Muscle of back (tissue), 13 donors: ENCODE measurements around the gene EME1. TPM values are rescaled to one million over a fixed set of nuclear protein-coding genes. Genes with fewer than 3 reads are reported as not detected.
"Not testable (repeated sequence)": the region's sequence is repeated elsewhere in the genome, so short reads cannot be mapped to it uniquely, and the experiment has no call there.

Source experiments
- DNase-seq, 3 donors: peaks; one replicate each; pipeline versions ENCODE4 v3.0.0 to v3.0.0-alpha.2; 2013
- long read RNA-seq, 9 donors: transcript quantifications; one replicate each; lab custom pipeline, GENCODE V29; 2026
- polyA plus RNA-seq, 10 donors: library from polyadenylated mRNA; unstranded; fragments of 120-200 nt; gene quantifications; one replicate each; pipeline ENCODE4 v1.2.1, GENCODE V29; 2013; ENCODE audit not compliant: insufficient read length in 10 of 10

Gene EME1
- polyA plus RNA-seq: 1 to 10 TPM; 3.9 to 6.7 (median 5.3) TPM
- long read RNA-seq, donor 1, partial matches to known transcripts: 0 of 1 reads
- long read RNA-seq, donor 1, other reads (novel, unspliced or antisense): 0 of 1 reads
- long read RNA-seq, donor 2: 0 reads
- long read RNA-seq, donor 3: 0 reads
- long read RNA-seq, donor 4: 0 reads
- long read RNA-seq, donor 5: 0 reads
- long read RNA-seq, donor 6: 0 reads
- long read RNA-seq, donor 7: 0 reads
- long read RNA-seq, donor 8: 0 reads
- long read RNA-seq, donor 9: 0 reads

DNA sequence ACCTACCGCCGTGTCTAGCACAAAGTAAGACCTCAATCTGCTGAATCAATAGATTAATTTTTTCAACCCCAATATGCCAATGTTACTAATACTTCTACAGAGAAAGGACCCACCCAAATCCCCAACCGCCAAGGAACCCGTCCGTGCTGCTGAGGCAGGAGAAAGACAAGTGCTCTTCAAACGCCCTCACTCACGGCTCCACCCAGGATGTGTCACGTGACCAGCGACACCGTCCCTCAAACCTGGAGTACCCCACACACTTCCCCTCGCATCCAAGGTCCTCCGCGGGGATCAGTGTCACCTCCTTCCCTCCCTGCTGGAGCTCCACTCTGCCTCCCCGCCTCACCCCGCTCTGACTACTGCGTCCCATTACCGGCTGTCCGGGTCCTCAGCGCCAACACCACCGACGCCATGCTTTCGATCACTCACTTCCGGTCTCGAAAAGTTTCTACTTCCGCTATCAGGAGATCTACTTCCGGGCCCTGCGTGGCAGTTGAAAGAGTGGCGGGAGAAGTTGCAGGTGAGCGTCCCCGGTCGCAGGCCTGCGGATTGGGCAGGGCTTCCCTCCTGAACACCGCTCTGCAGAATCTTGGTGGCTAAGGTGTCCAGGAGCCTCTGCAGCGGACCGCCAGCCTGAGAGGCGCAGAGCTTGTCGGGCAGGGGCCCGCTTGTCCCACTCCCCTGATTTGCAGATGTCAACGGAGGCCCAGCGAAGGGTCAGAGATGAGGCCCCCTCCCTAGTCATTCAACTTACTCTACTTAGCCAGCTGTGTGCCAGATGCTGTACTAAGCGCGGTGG is at the start of gene EME1, which contains the start of gene MRPL27:
TSS of gene EME1 (plus strand) at position 472 of the 799 bp plus-strand sequence. CDS start 1,980 bp downstream, outside the sequence.
TSS of gene MRPL27 (minus strand) at position 427 of the 799 bp plus-strand sequence. CDS start at position 413, 14 bp downstream.
- peak; percentile 90 to 99 (median 93) for DNase-seq

DNA sequence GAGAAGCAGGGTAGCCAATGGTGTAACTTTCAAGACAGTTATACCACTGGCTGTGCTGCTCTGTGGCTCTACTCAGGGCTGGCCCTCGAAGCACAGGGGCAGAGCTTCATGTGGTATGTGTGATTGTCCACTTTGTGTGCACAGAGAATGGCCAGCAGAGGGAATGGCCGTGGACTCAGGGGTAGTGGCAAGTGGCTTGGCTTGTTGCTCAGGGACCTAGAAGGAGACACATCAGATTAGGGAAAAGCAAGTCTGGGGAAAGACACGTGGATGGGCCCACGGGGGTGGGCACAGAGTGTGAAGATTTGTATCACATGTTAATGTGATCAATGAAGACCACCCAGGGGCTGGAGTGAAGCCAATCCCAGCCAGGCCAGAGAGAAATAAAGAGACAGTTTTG is 47.1 kb upstream of the EME1 start:
- DNase-seq: no peak

- no peak for DNase-seq
Observed at GRCh38 chr17:50326831-50327364, 46.1 kb upstream of the EME1 start.

DNA sequence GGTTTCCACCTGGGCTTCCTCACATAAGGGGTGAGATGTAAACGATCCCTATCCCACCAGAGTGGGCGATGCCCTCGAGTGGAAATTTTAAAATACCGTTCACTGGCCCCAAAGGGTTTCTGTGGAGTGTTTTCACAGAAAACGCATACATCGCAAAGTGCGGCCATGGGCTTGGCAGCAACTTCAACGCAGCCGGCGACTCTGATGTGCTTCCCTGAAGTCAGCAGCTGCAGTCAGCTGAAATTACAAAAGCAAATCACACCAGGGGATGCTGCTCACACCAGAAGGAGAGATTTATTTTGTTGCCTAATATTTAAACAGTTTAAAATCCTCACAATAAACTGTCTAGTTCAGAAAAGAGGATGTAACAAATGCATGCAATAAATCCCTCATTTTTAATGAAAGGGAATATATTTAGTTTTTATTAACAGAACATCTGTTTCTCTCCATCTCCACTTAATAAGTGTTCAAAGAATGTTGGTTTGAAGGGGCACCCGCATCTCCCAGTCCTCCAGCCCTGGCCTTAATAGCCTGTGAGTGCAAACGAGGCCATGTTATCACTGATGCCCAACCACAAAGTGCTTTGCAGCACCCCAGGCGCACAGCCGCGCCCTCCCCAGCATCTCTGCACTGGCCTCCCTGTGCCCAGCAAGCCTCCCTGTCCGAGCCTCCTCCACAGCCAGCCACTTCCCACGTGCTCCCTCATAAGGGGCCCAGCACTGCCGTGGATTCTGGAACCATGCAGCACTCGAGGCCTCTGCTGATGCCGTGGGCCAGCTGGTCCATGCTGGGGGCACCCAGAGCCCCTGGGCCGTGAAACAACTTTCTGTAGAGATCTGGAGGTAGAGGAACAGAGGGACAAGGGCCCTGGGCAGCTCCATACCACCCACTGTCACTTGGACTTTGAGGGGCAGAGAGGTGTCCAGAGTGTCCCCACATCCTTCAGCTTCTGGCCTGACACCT is 44.4 kb upstream of the EME1 start:
- peak in 2 of 3 donors; percentile 44 to 60 for DNase-seq

- DNase-seq: no peak
Observed at GRCh38 chr17:50329716-50330115, 43.3 kb upstream of the EME1 start.

- no peak for DNase-seq
Observed at GRCh38 chr17:50330151-50330775, 42.8 kb upstream of the EME1 start.

DNA sequence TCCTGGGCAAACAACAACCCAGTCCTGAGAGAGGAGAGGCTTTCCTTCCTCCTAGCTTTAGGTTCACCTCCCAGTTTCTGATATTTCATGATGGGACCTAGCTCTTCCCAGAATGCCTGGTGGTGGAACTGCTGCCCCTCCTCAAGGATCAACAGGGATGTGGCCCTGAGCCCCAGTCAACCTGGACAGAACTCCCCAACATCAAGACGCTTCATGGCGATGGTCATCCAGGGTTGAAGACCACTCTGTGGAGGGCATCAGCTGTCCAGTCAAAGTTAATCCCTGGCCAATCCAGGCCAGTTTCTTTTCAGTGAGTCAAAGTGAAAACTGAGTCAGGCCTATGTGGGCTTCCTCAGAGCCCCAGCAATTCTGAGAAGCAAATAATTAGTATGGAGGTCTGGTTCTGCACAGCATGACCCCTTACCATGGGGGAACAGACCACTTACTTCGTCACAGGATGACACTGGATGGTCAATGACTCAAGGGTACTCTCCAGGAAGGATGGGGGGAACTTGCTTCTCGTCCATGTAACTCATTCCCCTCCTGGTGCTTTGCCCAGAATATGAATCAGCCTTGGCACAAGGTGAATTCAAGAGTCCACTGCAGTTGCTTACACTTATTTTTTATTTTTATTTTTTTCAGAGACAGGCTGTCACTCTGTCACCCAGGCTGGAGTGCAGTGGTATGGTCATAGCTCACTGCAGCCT is 41.8 kb upstream of the EME1 start:
- peak in 1 of 3 donors; percentile 61 for DNase-seq

- no peak for DNase-seq
Observed at GRCh38 chr17:50332196-50332595, 40.8 kb upstream of the EME1 start.

DNA sequence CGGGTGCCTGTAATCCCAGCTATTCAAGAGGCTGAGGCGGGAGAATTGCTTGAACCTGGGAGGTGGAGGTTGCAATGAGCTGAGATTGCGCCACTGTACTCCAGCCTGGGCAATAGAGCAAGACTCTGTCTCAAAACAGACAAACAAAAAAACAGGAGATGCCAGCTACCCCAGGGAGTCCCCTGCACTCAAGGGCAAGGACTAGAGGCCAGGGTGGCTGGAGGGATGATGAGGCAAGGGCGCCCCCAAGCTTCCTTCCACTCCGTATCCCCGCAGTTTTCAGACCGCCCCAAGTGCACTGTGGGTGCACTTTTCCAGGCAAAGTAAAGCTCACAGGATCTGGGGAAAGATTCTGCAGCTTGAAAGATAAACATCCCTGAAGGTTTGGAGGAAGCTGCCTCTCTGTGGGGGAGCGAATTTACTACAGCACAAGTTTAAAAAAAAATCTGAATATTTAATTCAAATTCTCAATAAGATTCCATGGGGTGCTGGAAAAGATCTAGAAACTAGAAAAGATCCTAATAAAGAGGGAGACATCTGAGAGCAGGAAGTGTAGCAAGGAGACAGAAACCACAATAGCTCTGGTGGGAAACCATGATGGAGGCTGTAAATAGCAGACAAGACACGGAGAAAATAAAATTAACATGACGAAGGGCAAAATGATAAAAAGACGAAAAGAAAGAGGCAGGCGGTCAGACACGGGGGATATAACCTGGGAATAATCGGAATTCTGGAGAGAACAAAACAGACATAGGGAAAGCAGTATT is 39.6 kb upstream of the EME1 start:
- DNase-seq: not testable (repeated sequence)

DNA sequence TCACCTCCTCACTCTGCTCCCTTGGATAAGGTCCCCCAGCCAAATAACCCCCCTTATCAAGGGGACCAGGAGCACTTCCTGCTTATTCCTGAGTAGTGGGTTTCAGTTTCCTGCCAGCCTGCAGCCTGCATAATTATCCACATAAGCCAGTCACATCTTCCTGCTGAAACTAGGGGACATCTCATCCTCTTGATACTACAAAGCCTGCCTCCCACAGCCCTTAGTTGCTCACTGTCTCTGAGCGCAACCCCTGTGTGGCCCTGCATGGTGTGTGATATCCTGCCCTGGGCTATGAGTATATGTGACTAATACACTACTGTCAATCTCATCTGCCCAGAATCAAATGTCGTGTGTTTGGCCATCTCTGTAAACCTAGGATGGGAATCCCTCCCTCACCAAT is 35.1 kb upstream of the EME1 start:
- no peak for DNase-seq

DNA sequence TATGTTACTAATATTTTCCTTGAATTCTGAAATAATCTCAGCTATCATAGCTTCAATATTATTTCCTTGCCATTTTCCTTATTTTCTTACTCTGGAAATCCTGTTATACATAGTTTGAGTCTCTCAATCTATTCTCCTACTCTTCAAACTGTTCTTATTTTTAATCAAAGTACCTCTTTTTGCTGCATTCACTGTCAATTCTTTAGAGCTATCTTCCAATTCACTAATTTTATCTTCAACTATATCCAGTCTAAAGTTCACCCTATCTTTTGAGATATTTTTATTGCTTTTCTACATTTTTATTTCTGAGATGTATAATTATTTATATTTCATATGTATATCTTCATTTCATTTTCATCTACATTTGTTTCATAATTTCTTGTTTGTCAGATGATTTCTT is 34.4 kb upstream of the EME1 start:
- no peak for DNase-seq

DNA sequence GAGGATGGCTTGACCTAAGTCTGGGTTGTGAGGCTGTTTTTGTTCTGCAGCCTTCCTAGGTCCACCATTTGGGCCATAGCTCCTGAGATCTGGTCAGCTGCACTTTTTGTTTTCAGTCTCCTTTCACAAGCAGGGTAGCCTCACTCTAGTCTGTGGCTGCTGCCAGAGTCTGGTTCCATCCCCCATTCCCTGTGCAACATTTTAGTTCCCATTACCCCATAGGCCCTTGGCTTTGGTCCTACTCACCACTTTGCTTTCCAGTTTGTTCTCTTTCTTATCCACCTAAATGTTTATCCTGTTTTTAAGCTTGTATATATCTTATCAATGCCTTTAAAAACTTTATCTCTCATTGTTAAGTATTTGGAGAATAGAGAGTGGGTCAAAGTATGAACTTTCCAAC is 33.6 kb upstream of the EME1 start:
- DNase-seq: no peak

- DNase-seq: peak in 1 of 3 donors; percentile 40
Observed at GRCh38 chr17:50344731-50345365, 28.2 kb upstream of the EME1 start.

DNA sequence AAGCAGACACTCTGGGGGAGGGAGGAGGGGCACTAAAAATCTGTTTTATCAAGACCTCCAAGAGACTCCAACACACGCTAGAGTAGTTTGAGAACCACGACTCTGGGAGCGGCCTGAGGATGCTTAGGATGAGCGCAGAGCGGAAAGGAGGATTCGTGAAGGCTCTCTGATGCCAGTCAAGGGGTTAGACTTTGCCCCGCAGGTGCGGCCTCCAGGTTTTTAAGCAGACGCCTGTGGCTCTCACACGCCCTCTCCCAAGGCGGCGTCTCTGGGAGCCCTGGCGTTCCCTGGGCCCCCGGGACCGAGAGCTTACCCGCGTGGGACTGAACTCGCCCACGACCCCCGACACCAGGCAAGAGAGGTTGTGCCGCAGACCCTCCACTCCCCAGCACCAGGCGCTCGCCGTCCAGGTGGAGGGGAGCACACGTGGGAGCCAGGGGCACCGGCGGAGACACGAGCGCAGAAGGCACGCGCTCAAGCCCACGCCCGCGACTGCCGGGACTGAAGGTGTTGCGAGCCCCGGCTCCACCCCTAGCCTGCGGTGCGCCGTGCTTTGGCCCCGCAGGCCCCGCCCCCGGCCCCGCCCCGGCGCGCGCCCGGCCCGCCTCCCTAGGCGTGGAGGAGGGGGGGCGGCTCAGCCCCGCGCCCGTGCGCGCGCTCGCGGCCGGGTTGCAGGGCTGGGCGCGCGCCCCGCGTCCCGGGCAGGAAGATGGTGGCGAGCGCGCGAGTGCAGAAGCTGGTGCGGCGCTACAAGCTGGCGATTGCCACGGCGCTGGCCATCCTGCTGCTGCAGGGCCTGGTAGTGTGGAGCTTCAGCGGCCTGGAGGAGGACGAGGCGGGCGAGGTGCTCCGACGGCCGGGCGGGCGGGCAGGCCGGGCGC is 27.4 kb upstream of the EME1 start, which contains the start of gene XYLT2:
TSS of gene XYLT2 (plus strand) at position 695 of the 881 bp plus-strand sequence. CDS start at position 710, 15 bp downstream.
- peak; percentile 89 to 93 (median 93) for DNase-seq

DNA sequence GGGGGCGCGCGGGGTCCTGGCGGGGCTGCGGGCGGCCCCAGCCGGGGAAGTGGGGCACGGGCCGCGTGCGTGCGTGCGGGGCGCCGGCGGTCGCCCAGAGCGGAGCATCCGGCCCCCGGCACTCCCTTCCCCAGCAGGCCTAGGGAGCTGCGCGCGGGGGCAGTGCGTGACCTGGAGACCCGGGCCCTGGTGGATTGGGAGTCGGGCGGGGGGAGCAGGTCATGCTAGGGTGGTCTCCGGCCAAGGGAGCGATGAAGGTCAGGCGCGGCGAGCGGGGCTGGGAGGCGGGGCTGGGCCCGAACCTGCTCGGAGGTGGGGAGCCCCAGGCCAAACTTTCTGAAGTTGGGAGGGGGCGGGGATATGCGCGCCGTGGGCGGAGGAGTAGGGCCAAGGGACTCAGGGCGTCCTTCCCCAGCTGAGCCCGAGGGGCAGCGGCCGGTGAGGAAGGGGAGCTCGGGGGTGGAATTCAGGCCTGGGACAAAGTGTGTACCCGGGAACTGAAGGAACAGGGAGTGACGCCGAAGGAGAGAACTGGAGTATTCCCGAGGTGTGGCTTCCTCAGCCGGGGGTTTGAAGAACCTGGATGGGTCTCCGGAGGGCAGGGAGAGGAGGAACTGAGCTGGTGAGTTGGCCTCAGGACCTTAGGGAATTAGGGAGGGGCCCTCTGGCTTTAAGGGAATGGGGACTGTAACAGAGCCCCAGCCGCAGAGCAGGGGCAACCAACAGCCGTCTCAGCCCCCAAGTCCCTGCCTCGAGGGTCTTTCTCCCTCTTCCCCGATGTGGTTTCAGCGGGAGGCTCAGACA is 26.5 kb upstream of the EME1 start:
- DNase-seq: peak in 2 of 3 donors; percentile 27 to 69

- no peak for DNase-seq
Observed at GRCh38 chr17:50347117-50347893, 25.7 kb upstream of the EME1 start.
